GM19238 (cell line): ENCODE measurements around the gene EEF2KMT.
"Not testable (repeated sequence)": the region's sequence is repeated elsewhere in the genome, so short reads cannot be mapped to it uniquely, and the experiment has no call there.

Experiments
- DNase-seq: peaks from one replicate; pipeline ENCODE4 v3.0.0; 2011; ENCODE audit warnings: low spot score; ENCODE audit not compliant: insufficient read length

The EEF2KMT gene, protein sequence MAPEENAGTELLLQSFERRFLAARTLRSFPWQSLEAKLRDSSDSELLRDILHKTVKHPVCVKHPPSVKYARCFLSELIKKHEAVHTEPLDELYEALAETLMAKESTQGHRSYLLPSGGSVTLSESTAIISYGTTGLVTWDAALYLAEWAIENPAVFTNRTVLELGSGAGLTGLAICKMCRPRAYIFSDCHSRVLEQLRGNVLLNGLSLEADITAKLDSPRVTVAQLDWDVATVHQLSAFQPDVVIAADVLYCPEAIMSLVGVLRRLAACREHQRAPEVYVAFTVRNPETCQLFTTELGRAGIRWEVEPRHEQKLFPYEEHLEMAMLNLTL

GRCh38 chr16:5097470-5098220, at the start of gene EEF2KMT:
EEF2KMT (minus strand) TSS chr16:5097795; CDS start chr16:5097739, 56 bp downstream.
- peak; percentile 70 for DNase-seq

- DNase-seq, result not testable (repeated sequence)
Observed at GRCh38 chr16:5144621-5144956, 47.0 kb upstream of the EEF2KMT start.

DNA sequence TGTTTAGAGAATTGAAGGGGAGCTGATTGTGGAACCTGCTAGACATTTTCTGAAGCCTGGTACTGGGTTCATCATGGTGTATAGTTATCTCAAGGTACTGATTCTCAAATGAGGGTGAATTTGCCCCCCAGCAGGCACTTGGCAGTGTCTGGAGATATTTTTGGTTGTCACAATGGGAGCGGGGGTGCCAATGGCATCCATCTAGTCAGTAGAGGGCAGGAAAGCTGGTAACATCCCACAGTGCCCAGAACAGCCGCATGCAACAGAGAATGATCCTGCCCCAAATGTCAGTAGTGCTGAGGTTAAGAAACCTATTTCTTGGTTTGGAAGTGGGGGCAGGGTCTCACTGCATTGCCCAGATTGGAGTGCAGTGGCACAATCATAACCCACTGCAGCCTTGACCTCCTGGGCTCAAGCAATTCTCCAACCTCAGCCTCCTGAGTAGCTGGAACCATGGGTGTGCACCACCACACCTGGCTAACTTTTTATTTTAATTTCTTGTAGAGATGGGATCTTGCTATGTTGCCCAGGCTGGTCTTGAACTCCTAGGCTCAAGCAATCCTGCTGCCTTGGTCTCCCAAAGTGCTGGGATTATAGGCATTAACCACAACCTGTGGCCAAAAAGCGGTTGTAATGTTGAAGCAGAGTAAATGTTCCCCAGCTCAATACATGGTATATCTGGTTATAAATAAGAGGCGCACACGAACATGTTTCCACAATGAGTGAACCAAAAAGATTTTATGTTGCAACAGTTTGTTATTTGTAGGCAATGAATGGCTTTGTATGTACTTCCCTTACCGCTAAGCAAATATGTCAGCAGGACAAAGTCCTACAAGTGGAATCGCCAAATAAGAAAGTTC, 46.4 kb upstream of the EEF2KMT start:
- DNase-seq, result no peak

DNA sequence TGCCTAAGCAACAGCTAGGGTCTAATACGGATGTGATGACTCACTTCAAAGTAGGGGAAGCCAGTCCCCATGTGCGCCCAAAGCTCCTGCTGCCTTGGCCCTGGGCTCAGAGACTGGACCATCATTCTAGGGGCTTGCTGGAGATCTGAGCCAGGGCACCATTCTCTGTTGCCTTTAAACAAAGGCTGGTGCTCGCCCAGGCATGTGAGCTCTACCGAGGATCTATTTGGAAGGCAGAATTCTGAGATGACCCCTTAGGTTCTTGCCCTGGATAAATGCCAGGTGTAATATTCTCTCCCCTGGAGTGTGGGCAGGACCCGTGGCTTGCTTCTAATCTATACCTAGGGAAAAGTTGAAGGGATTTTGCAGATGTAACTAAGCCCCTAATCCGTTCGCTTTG, 42.6 kb upstream of the EEF2KMT start:
- not testable (repeated sequence) for DNase-seq

- not testable (repeated sequence) for DNase-seq
Observed at GRCh38 chr16:5134739-5135452, 37.3 kb upstream of the EEF2KMT start.

DNA sequence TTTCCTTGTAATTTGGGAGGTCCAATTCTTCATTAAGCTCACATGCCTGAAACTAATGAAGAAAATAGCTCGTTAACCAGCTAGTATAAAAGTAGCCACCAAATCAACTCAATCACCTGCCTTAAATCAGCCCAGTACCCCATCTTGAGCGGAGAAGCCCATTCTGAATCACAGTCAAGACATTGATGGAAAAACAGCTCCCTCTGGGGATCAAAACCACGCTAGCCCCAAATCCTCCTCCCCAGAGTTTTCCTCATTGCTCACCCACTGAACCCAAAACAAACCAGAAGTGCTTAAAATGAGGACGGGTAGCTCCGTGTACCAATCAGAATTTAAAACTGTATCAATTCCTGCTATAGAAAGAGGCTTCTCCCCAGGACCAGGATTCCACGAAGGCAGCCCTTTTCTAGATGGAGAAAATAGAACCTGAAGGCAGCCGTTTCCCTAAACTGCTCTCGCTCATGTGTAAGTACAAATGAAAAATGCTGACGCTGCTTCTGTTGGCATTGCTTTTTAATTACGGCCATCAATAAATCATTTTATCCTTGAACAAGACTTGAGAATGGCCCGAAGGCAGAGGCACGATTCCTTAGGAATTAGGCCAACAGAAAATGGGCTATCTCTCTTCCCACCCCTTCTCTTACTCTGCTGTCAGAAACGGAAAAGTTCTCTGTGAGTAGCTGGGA, 35.5 kb upstream of the EEF2KMT start:
- not testable (repeated sequence) for DNase-seq

GRCh38 chr16:5131467-5132004, 33.9 kb upstream of the EEF2KMT start:
- DNase-seq, result not testable (repeated sequence)

DNA sequence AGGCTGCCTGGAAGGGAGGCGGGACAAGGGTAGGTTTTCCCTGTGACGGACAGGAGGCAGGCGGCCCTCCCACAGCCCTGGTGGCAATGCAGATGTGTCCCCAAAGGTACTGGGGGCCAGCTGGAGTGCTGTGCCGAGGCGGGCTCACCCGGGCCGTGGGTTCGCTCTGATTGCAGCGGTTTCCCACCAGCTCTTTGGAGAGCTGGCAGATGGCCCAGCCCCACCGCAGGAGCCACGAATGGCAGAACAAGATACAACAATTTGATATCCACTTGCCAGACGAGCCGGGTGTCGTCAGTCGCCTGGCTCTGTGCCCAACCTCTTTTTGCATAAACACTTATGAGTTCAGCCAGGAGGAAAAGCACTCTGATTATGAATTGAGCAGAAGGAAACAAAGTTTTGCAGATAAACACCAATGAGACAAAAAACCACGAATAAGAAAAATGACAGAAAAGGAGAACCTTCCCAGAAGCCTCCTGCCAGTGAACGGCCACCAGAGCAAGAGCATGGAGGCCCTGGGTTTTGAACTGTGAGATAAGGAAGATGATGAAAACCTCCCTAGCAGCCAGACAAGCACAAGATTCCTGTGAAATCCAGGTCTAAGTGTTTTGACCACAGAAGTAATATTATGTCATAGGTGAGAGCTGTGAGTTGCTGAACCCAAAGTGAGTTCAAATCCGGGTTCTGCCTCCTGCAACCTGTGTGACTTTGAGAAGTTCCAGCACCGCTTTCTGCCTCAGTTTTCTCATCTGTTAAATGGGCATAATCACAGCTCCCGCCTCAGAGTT, 19.9 kb upstream of the EEF2KMT start:
- DNase-seq, result peak; percentile 7

DNA sequence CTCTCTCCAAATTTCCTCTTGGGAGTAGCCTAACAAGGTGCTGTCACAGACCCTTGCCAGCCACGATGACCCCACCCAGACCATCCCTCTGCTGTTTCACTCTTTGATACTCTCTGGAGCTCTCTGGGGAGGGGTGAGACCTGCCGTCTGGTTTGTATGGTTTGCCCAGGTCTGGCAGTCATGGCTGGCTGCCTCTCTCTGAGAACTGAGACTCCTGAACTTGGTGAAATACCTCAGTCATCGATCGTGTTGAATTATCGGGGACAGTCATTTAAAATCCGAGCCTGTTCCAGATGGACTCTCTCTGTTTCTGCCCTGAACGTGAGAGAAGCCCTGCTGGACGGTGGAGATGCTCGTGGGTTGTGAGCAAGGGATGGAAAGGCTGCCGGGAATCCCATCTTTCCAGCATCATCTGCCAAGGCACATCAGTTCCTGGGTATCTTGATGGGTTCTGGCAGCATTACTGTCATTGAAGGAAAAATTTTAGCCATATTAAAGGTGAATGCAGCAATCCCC, 19.2 kb upstream of the EEF2KMT start:
- DNase-seq, result peak; percentile 5

DNA sequence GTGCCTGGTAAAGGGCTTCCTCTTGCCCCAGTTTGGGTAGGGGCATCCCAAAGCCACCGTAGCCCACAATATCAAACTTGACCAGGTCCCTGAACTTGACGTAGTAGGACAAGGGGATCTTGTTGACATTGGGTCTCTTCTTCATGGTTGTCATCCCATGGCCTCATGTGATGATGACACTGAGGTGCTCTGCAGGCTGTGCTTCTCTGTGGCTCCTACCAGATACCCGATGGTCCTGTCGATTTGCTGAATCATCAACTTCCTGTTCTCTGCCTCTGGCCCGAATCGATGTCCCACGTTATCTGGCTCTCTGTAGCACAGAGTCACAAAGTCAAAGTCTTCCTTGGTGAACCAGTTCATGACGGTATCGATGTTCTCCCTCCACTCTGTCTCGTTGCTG, 13.3 kb upstream of the EEF2KMT start:
- not testable (repeated sequence) for DNase-seq

GRCh38 chr16:5108505-5109158, 11.0 kb upstream of the EEF2KMT start:
- no peak for DNase-seq

GRCh38 chr16:5105039-5105438, 7.4 kb upstream of the EEF2KMT start:
- not testable (repeated sequence) for DNase-seq

GRCh38 chr16:5103296-5104032, 5.9 kb upstream of the EEF2KMT start:
- not testable (repeated sequence) for DNase-seq

DNA sequence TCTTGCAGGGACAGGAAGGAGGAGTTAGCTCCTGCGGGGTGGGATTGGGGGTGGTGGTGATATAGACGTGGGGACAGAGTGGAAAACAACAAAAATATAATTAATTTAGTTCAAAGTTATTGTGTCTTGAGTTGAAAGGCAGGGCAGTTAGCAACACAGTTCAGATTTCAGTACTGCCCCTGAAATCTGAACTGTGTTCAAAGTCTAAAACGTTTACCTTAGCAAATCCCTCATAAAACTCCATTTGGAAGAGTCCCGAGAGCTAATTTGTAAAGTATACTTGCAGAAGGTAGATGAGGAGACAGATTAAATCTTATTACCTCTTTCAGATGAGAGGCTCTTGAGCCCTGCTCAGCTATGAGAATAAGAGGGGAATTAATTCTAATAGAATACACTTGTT, 1.6 kb upstream of the EEF2KMT start:
- DNase-seq, result not testable (repeated sequence)

DNA sequence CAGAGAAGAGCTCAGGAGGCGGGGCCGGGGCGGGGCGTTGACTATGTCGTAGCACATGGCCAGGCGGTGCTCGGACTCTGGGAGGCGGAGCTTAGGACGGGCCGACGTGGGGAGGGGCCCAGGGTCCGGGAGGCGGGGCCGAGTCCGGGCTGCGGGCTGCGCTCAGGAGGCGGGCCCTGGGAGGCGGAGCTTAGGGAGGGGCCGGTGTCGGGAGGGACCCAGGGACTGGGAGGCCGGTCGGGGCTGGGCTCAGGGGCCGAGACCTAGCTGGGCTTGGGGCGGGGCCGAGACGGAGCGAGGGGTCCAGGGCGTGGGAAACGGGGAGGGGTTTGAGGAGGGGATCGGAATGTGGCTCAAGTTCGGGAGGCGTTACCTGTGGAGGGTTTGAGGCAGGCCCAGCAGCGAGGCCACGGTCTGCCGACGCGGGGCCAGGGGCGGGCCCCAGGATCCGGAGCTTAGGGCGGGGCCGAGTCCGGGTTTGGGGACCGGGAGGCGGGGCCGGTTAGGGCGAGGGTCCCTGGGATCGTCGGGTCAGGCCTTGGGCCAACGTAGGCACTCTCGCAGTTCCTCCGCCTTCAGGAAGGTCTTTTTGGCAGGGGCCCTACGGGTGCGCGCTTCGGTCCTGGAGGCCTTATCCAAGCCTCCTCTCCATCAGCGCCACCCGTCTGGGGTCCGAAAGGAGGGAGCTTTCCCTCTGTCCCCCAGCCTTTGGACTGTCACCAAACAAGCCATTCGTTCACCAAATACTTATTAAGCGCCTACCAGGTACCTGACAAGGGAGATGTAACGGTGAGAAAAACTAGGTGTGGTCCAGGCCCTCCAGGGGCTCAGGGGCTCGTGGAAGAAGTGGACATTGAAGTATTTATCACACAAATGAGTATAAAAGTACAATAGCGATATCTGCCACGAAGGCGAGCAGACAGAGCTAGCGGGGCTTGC, 895 bp upstream of the EEF2KMT start:
- DNase-seq, result peak; percentile 22

GRCh38 chr16:5097061-5097469, 530 bp downstream of the EEF2KMT start:
- not testable (repeated sequence) for DNase-seq
